ENCODE data around the gene GPR143.

GPR143 gene

GRCh38 chrX:9757366-9757765 lies 8.3 kb downstream of the GPR143 start (continued):
- TF ChIP-seq ZNF518A (tag by site-specific recombination; conservative IDR thresholded peaks at IDR 0.05; ENCODE audit: low read depth): no peak
- TF ChIP-seq ZNF239 (tag by site-specific recombination; IDR thresholded peaks at IDR 0.05): no peak
- TF ChIP-seq ZBTB48 (tag by site-specific recombination; IDR thresholded peaks at IDR 0.05): no peak
- no peak for TF ChIP-seq PRDM1 (tag by site-specific recombination; IDR thresholded peaks at IDR 0.05)
- TF ChIP-seq ZNF488 (tag by site-specific recombination; IDR thresholded peaks at IDR 0.05): no peak
- TF ChIP-seq ZSCAN23 (tag by site-specific recombination; IDR thresholded peaks at IDR 0.05): no peak
- TF ChIP-seq ZNF362 (tag by site-specific recombination; IDR thresholded peaks at IDR 0.05): no peak

- Histone ChIP-seq H3K27ac (ENCODE audit: extremely low read depth, low read depth, low read length) (no peak overlapping the region), H3K4me1 (ENCODE audit: control insufficient read depth, insufficient read depth, low read length) (no peaks in the 10 kb centered on the region), H3K36me3 (ENCODE audit: control insufficient read depth in 2 of 2, insufficient read depth in 1 of 2, low read length in 2 of 2) (no peaks in the 10 kb centered on the region), H3K4me3 (ENCODE audit: low read depth, low read length) (no peak overlapping the region), H3K9me3 (ENCODE audit: control insufficient read depth, insufficient read depth, low read depth, low read length) (no peaks in the 10 kb centered on the region)
- ChIA-PET POLR2A (no interaction called here), CTCF (no interaction called here)
- TF ChIP-seq ZSCAN18 (tag by site-specific recombination; IDR thresholded peaks at IDR 0.05): no peak
Observed at GRCh38 chrX:9749146-9749692, 16.4 kb downstream of the GPR143 start.

GRCh38 chrX:9747644-9748043 lies 18.0 kb downstream of the GPR143 start:
- Histone ChIP-seq H3K36me3 (ENCODE audit: control insufficient read depth in 2 of 2, insufficient read depth in 1 of 2, low read length in 2 of 2) (no peaks in the 10 kb centered on the region), H3K4me3 (ENCODE audit: low read depth, low read length) (no peak overlapping the region), H3K4me1 (ENCODE audit: control insufficient read depth, insufficient read depth, low read length) (no peaks in the 10 kb centered on the region), H3K27ac (ENCODE audit: extremely low read depth, low read depth, low read length) (no peak overlapping the region), H3K9me3 (ENCODE audit: control insufficient read depth, insufficient read depth, low read depth, low read length) (no peaks in the 10 kb centered on the region)
- no peak for TF ChIP-seq ZFP37 (tag by site-specific recombination; IDR thresholded peaks at IDR 0.05)
- CTCF ChIA-PET: interaction anchor here (0.6 kb wide), 1 partner anchor 18 kb away, joined by 5 read pairs; no protein-coding TSS in a partner anchor
- POLR2A ChIA-PET: no interaction called here

GRCh38 chrX:9746148-9746888 lies 19.3 kb downstream of the GPR143 start:
- POLR2A ChIA-PET: no interaction called here
- H3K4me3 ChIP-seq (ENCODE audit: low read depth, low read length): no peak overlapping the region
- CTCF ChIA-PET: interaction anchor here (0.6 kb wide), 1 partner anchor 374 kb away, joined by 4 read pairs; no protein-coding TSS in a partner anchor
- no peaks in the 10 kb centered on the region for H3K4me1 ChIP-seq (ENCODE audit: control insufficient read depth, insufficient read depth, low read length)
- TF ChIP-seq REPIN1 (tag by site-specific recombination; IDR thresholded peaks at IDR 0.05; ENCODE audit: low read depth): no peak
- TF ChIP-seq ZBTB11 (tag by site-specific recombination; conservative IDR thresholded peaks at IDR 0.05; ENCODE audit: low read depth): no peak
- TF ChIP-seq GLIS1 (tag by site-specific recombination; IDR thresholded peaks at IDR 0.05): no peak
- TF ChIP-seq ZNF555 (tag by site-specific recombination; conservative IDR thresholded peaks at IDR 0.05): no peak
- H3K36me3 ChIP-seq (ENCODE audit: control insufficient read depth in 2 of 2, insufficient read depth in 1 of 2, low read length in 2 of 2): no peaks in the 10 kb centered on the region
- no peak overlapping the region for H3K27ac ChIP-seq (ENCODE audit: extremely low read depth, low read depth, low read length)
- H3K9me3 ChIP-seq (ENCODE audit: control insufficient read depth, insufficient read depth, low read depth, low read length): no peaks in the 10 kb centered on the region

Measured in HEK293 (cell line).